Upper lobe of left lung (tissue), 6 donors: ENCODE results near the gene DOCK8. TPM values are rescaled to one million over a fixed set of nuclear protein-coding genes. Genes with fewer than 3 reads are reported as not detected.

ENCODE experiments used
- ATAC-seq, 2 donors: fragments of 200-7000 bp; cut with Tn5 transposase; one replicate each; pipeline ENCODE4 v1.9.1; 2022; ENCODE audit warnings: mild to moderate bottlenecking in 2 of 2, moderate library complexity in 2 of 2; ENCODE audit not compliant: low FRiP score in 2 of 2
- DNase-seq, 2 donors: peaks; one replicate each; pipeline ENCODE4 v3.0.0-alpha.2; 2019 to 2020
- H3K27ac ChIP-seq, 4 donors: fragments of 200-600 bp; sonication (generic); one replicate each; pipeline ENCODE4 v1.5.1; 2016 to 2019
- H3K27me3 ChIP-seq, 4 donors: fragments of 200-600 bp; sonication (generic); one replicate each; pipeline ENCODE4 v1.5.1; 2017 to 2019
- H3K36me3 ChIP-seq, 4 donors: fragments of 200-600 bp; sonication (generic); one replicate each; pipeline ENCODE4 v1.5.1; 2016 to 2019
- H3K4me1 ChIP-seq, 4 donors: fragments of 200-600 bp; sonication (generic); one replicate each; pipeline ENCODE4 v1.5.1; 2018 to 2019
- H3K4me3 ChIP-seq, 4 donors: fragments of 200-600 bp; sonication (generic); one replicate each; pipeline ENCODE4 v1.5.1; 2017 to 2019; ENCODE audit warnings: mild to moderate bottlenecking in 2 of 4, moderate library complexity in 1 of 4
- H3K9me3 ChIP-seq, 4 donors: fragments of 200-600 bp; sonication (generic); one replicate each; pipeline ENCODE4 v1.5.1; 2018 to 2019
- CTCF ChIP-seq, 6 experiments: fragments of 450-650 bp in 4 of 6; fragments of 200-600 bp in 2 of 6; sonication (generic) in 2 of 6; IDR thresholded peaks; one replicate each; pipeline ENCODE4 v1.5.1; 2016 to 2019; ENCODE audit warnings: antibody characterized with exemption in 6 of 6
- EP300 ChIP-seq, 4 donors: sonication (generic); formaldehyde crosslinking; IDR thresholded peaks; one replicate each; pipeline ENCODE4 v1.5.1; 2017; ENCODE audit warnings: antibody characterized with exemption in 4 of 4, control low read depth in 2 of 4
- POLR2A ChIP-seq, 4 donors: fragments of 450-650 bp; IDR thresholded peaks; one replicate each; pipeline ENCODE4 v1.5.1; 2016 to 2017; ENCODE audit warnings: antibody characterized with exemption in 4 of 4, mild to moderate bottlenecking in 2 of 4
- POLR2AphosphoS5 ChIP-seq, 2 donors: sonication (generic); formaldehyde crosslinking; IDR thresholded peaks; one replicate each; pipeline ENCODE4 v1.5.1; 2017; ENCODE audit warnings: antibody characterized with exemption in 2 of 2
- WGBS, 2 donors: methylation state at CpG; one replicate each; pipeline ENCODE4 v1.1.5; 2017 to 2018; 5-methylcytosine and 5-hydroxymethylcytosine counted together
- total RNA-seq, 6 donors: library from RNA; depleted of rRNA in 4 of 6; stranded (reverse); fragments of >200 nt in 4 of 6; gene quantifications; one replicate each; pipeline versions ENCODE4 v1.1.0 to v1.2.1, GENCODE V29; 2016 to 2021
- donor health status: DM: no; HTN: no; CAD: no; lungs with moderate emphysema.
- donor health status: DM: no; HTN: yes; CAD: no; lungs with severe emphysema.

Gene DOCK8
- total RNA-seq, 6 donors from 2014 or later = 44.7 to 103 (median 74.6) TPM

- Histone ChIP-seq H3K27me3 (no peaks in the 10 kb centered on the region), H3K27ac (peak overlapping the region in 2 of 4 donors; percentile 2 to 59), H3K9me3 (no peaks in the 10 kb centered on the region), H3K36me3 (peaks cover 0 to 3% (median 0%) of the 10 kb centered on the region in 4 donors), H3K4me3 (peak overlapping the region in 1 of 4 donors; percentile 5), H3K4me1 (no peaks in the 10 kb centered on the region)
- 63 to 66% methylated on average over 4 of the region's 4 CpGs for WGBS, 2 donors
- TF ChIP-seq POLR2AphosphoS5 (IDR thresholded peaks at IDR 0.05) = no peak
- TF ChIP-seq CTCF (IDR thresholded peaks at IDR 0.05) = no peak
- no peak for TF ChIP-seq POLR2A (IDR thresholded peaks at IDR 0.05)
- no peak for TF ChIP-seq EP300 (IDR thresholded peaks at IDR 0.05)
- DNase-seq (no peak), ATAC-seq (no peak)
Observed at GRCh38 chr9:304106-304505, 89.4 kb downstream of the DOCK8 start.

DNA sequence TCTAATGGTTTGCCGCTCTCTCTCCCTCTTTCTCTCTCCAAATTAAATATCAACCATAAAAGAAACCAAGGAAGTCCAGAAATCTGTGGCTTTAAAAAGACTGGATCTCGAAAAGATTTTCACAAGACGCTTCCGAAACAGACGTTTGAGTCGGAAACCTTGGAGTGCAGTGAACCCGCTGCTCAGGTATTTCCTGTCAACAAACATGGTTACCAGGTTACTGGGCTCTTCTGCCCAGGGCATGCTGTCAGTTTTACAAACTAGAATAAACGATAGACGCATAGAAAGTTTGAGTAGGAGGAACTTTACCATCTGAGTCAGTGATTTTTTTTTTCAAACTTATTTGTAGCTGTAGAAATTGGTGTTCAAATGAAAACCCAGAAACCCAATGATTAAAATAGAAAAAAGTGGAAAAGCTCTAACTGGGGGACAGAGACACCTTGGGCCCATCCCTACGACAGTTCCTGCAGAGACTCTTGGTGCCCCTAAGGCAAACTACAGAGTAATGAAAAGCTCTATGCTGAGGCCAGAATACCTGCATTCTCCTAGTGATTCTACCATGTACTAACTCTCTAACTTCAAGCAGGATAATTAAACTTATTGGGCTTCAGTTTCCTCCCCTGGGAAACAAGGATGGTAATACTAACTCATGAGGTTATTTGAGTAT is 90.0 kb downstream of the DOCK8 start:
- H3K27me3 ChIP-seq = no peaks in the 10 kb centered on the region
- ATAC-seq = peak; percentile 32 to 71
- H3K9me3 ChIP-seq = no peaks in the 10 kb centered on the region
- TF ChIP-seq EP300 (IDR thresholded peaks at IDR 0.05) (no peak), CTCF (IDR thresholded peaks at IDR 0.05) (no peak), POLR2A (IDR thresholded peaks at IDR 0.05) (no peak), POLR2AphosphoS5 (IDR thresholded peaks at IDR 0.05) (no peak)
- H3K4me3 ChIP-seq = peak overlapping the region in 1 of 4 donors; percentile 5
- peak overlapping the region in 2 of 4 donors; percentile 2 to 59 for H3K27ac ChIP-seq
- H3K4me1 ChIP-seq = no peaks in the 10 kb centered on the region
- WGBS, 2 donors = 54 to 59% methylated on average over 10 of the region's 10 CpGs
- peaks cover 0 to 3% (median 0%) of the 10 kb centered on the region in 4 donors for H3K36me3 ChIP-seq
- no peak for DNase-seq

DNA sequence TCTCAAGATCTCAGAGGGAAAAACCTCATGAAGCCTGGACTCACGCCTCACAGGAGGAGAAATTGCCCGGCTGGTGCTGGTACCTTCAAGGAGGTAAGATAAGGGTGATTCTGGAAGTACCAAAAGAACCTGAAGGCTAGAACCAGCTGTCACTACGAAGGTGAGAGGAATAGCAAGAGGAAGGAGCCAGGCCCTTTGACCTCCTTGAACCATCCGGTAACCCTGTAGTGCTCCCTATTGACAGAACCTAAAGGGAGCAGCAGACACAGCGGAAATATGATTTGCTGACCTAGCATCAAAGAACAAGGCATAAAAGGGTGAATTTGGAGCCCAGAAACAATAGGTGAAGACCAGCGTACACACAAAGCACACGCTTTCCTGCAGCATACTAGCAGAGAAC is 92.2 kb downstream of the DOCK8 start:
- WGBS, 2 donors = 84 to 89% methylated on average over 7 of the region's 7 CpGs
- peak in 2 of 6 experiments; percentile 20 to 26 for TF ChIP-seq CTCF (IDR thresholded peaks at IDR 0.05)
- TF ChIP-seq POLR2A (IDR thresholded peaks at IDR 0.05) = no peak

DNA sequence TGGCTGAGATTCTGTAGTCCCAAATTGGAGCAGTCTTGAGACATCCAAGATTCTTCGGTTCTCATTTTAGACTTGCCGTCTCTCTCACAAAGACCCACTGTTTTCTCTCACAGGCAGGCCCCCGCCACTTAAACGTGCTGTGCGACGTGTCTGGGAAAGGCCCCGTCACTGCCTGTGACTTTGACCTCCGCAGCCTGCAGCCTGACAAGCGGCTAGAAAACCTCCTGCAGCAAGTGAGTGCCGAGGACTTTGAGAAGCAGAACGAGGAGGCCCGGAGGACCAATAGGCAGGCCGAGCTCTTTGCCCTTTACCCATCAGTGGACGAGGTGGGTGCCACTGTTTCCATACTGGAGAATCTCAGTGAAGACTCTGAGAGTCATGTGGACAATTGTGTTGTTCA is 97.2 kb downstream of the DOCK8 start:
- TF ChIP-seq POLR2AphosphoS5 (IDR thresholded peaks at IDR 0.05) = no peak
- TF ChIP-seq CTCF (IDR thresholded peaks at IDR 0.05) = no peak
- TF ChIP-seq POLR2A (IDR thresholded peaks at IDR 0.05) = no peak
- TF ChIP-seq EP300 (IDR thresholded peaks at IDR 0.05) = no peak
- H3K9me3 ChIP-seq = no peaks in the 10 kb centered on the region
- H3K27me3 ChIP-seq = no peaks in the 10 kb centered on the region
- no peaks in the 10 kb centered on the region for H3K4me1 ChIP-seq
- 78 to 86% methylated on average over 10 to 14 of the region's 14 CpGs for WGBS, 2 donors
- no peak overlapping the region for H3K4me3 ChIP-seq
- ATAC-seq (no peak), DNase-seq (peak in 1 of 2 donors; percentile 13)
- peaks cover 0 to 11% (median 0%) of the 10 kb centered on the region in 4 donors for H3K36me3 ChIP-seq
- no peak overlapping the region for H3K27ac ChIP-seq

More for the DNA sequence above, 92.2 kb downstream of the DOCK8 start:
- peak in 1 of 2 donors; percentile 46 for DNase-seq
- H3K4me3 ChIP-seq = no peak overlapping the region
- H3K27me3 ChIP-seq = no peaks in the 10 kb centered on the region
- ATAC-seq = peak; percentile 51 to 68
- no peak overlapping the region for H3K27ac ChIP-seq
- H3K4me1 ChIP-seq = no peaks in the 10 kb centered on the region
- H3K36me3 ChIP-seq = peaks cover 0 to 3% (median 0%) of the 10 kb centered on the region in 4 donors
- no peaks in the 10 kb centered on the region for H3K9me3 ChIP-seq
